K562 (cell line): Measurements from ENCODE around the gene UBE2M. TPM values are rescaled to one million over a fixed set of nuclear protein-coding genes. Genes with fewer than 3 reads are reported as not detected.

ENCODE experiments used
- CREB3L1 ChIP-seq: fragments of 450-650 bp; IDR thresholded peaks from 2 replicates; pipeline ENCODE4 v1.6.1; 2014; ENCODE audit warnings: low read depth, mild to moderate bottlenecking, moderate library complexity, borderline replicate concordance
- CUX1 ChIP-seq: fragments of 200-800 bp; sonication (Bioruptor generic); IDR thresholded peaks from 2 replicates; pipeline ENCODE4 v1.6.1; 2016; ENCODE audit warnings: missing genetic modification characterization, missing compliant biosample characterization
- FOXJ3 ChIP-seq: sonication (generic); formaldehyde crosslinking; IDR thresholded peaks from 2 replicates; pipeline ENCODE4 v1.4.0; 2020; ENCODE audit warnings: mild to moderate bottlenecking, missing genetic modification reagents
- FOXO4 ChIP-seq: fragments of 450-650 bp; formaldehyde crosslinking; IDR thresholded peaks from 2 replicates; pipeline ENCODE4 v1.4.0; 2020; ENCODE audit warnings: mild to moderate bottlenecking, moderate library complexity
- ILF3 ChIP-seq: fragments of 450-650 bp; IDR thresholded peaks from 2 replicates; pipeline ENCODE4 v1.6.1; 2018; ENCODE audit warnings: antibody characterized with exemption, mild to moderate bottlenecking, moderate library complexity, borderline replicate concordance
- TAF15 ChIP-seq: fragments of 200-400 bp; formaldehyde crosslinking; IDR thresholded peaks from 2 replicates; pipeline ENCODE4 v1.6.1; 2017; ENCODE audit warnings: mild to moderate bottlenecking, low read depth, low read length, moderate library complexity
- TRIM28 ChIP-seq: fragments of 450-650 bp; IDR thresholded peaks from 2 replicates; pipeline ENCODE4 v1.6.1; 2017
- ZNF277 ChIP-seq: fragments of 250-450 bp; sonication (Bioruptor Pico); IDR thresholded peaks from 2 replicates; pipeline ENCODE4 v1.8.0; 2022; ENCODE audit warnings: inconsistent platforms, mild to moderate bottlenecking, moderate library complexity, borderline replicate concordance
- ZNF518B ChIP-seq: fragments of 250-450 bp; sonication (Bioruptor Pico); IDR thresholded peaks from 2 replicates; pipeline ENCODE4 v1.5.0; 2021; ENCODE audit warnings: mild to moderate bottlenecking, moderate library complexity
- ZNF644 ChIP-seq: fragments of 200-800 bp; sonication (Bioruptor generic); IDR thresholded peaks from 2 replicates; pipeline ENCODE4 v1.6.1; 2016; ENCODE audit warnings: low read depth, missing genetic modification characterization, missing compliant biosample characterization
- ZNF76 ChIP-seq: fragments of 250-450 bp; sonication (Bioruptor Pico); IDR thresholded peaks from 2 replicates; pipeline ENCODE4 v1.4.0; 2020; ENCODE audit warnings: mild to moderate bottlenecking, moderate library complexity, borderline replicate concordance
- polyA plus RNA-seq, 8 experiments: library from polyadenylated mRNA; depleted of rRNA in 4 of 8; stranded (reverse) in 5 of 8; unstranded in 3 of 8; fragments of >200 nt; fragmentation: Nextera tagmentation in 2 of 8; fragmentation: Illumina TruSeq in 1 of 8; extraction: Ambion mirVana in 2 of 8; extraction: Trizol in 1 of 8; gene quantifications; 2 replicates each; pipeline versions ENCODE4 v1.2.1 to v1.2.3, GENCODE V29; 2011 to 2014; ENCODE audit warnings: inconsistent platforms in 1 of 8, missing spikeins in 1 of 8
- total RNA-seq, 7 experiments: library from RNA; depleted of rRNA in 6 of 7; stranded (reverse); fragments of >200 nt in 6 of 7; fragmentation: Illumina TruSeq in 2 of 7; extraction: Trizol in 2 of 7; gene quantifications; 2 replicates each; pipeline versions ENCODE4 v1.2.1 to v1.2.3, GENCODE V29; 2011 to 2021; ENCODE audit warnings: low replicate concordance in 1 of 7

UBE2M gene
- total and polyA plus RNA-seq, 9 of the 15 experiments (the other 6 are each of a cell fraction or from before 2014, with no cell fraction given), result 0.92 to 163 (median 85.7) TPM

- TF ChIP-seq CUX1 (CRISPR knock-in tag), result no peak
- TF ChIP-seq FOXJ3 (CRISPR knock-in tag), result no peak
- TF ChIP-seq TRIM28, result no peak; the same call in 1 of the 2 replicates
- TF ChIP-seq FOXO4 (CRISPR knock-in tag), result no peak
- no peak for TF ChIP-seq ZNF518B
- TF ChIP-seq ZNF277 (CRISPR knock-in tag), result no peak
- no peak for TF ChIP-seq ILF3
- no peak for TF ChIP-seq TAF15
- TF ChIP-seq CREB3L1, result peak; percentile 75
- no peak for TF ChIP-seq ZNF644 (tag)
- TF ChIP-seq ZNF76 (CRISPR knock-in tag), result no peak
Measured at GRCh38 chr19:58575183-58576041, 17.0 kb upstream of the UBE2M start (continued).
